ENCODE measurements around the gene ADGRL3.

ADGRL3 gene

GRCh38 chr4:61771056-61771455, 570.9 kb downstream of the ADGRL3 start:
- TF ChIP-seq CSRNP3 (CRISPR knock-in tag; IDR thresholded peaks at IDR 0.05) (no peak), ZNF8 (CRISPR knock-in tag; IDR thresholded peaks at IDR 0.05) (no peak), PATZ1 (CRISPR knock-in tag; IDR thresholded peaks at IDR 0.05; ENCODE audit: borderline replicate concordance) (no peak), ZNF70 (CRISPR knock-in tag; IDR thresholded peaks at IDR 0.05) (no peak), RARB (CRISPR knock-in tag; IDR thresholded peaks at IDR 0.05) (no peak), TCF4 (CRISPR knock-in tag; IDR thresholded peaks at IDR 0.05; ENCODE audit: borderline replicate concordance) (no peak), ZC3H10 (CRISPR knock-in tag; IDR thresholded peaks at IDR 0.05) (no peak), CREB5 (CRISPR knock-in tag; IDR thresholded peaks at IDR 0.05; ENCODE audit: low read depth) (no peak), CSDC2 (CRISPR knock-in tag; IDR thresholded peaks at IDR 0.05) (no peak), TSHZ2 (CRISPR knock-in tag; IDR thresholded peaks at IDR 0.05) (no peak), SNAI2 (CRISPR knock-in tag; IDR thresholded peaks at IDR 0.05) (no peak), ZFP3 (CRISPR knock-in tag; IDR thresholded peaks at IDR 0.05) (no peak), PPARA (CRISPR knock-in tag; IDR thresholded peaks at IDR 0.05; ENCODE audit: borderline replicate concordance) (no peak), ARNTL (CRISPR knock-in tag; IDR thresholded peaks at IDR 0.05; ENCODE audit: borderline replicate concordance, low read depth) (no peak), ZNF565 (CRISPR knock-in tag; conservative IDR thresholded peaks at IDR 0.05; ENCODE audit: low read depth) (no peak), TOX (CRISPR knock-in tag; IDR thresholded peaks at IDR 0.05; ENCODE audit: borderline replicate concordance) (no peak)

GRCh38 chr4:61772126-61772525, 572.0 kb downstream of the ADGRL3 start:
- TF ChIP-seq CSRNP3 (CRISPR knock-in tag; IDR thresholded peaks at IDR 0.05) (no peak), ZNF70 (CRISPR knock-in tag; IDR thresholded peaks at IDR 0.05) (no peak), GLIS3 (CRISPR knock-in tag; IDR thresholded peaks at IDR 0.05) (no peak), ZNF565 (CRISPR knock-in tag; conservative IDR thresholded peaks at IDR 0.05; ENCODE audit: low read depth) (no peak), SNAI2 (CRISPR knock-in tag; IDR thresholded peaks at IDR 0.05) (no peak), TSHZ2 (CRISPR knock-in tag; IDR thresholded peaks at IDR 0.05) (no peak), ZFP3 (CRISPR knock-in tag; IDR thresholded peaks at IDR 0.05) (no peak), CSDC2 (CRISPR knock-in tag; IDR thresholded peaks at IDR 0.05) (no peak), ZNF8 (CRISPR knock-in tag; IDR thresholded peaks at IDR 0.05) (no peak), RARB (CRISPR knock-in tag; IDR thresholded peaks at IDR 0.05) (no peak), OSR1 (CRISPR knock-in tag; IDR thresholded peaks at IDR 0.05) (no peak), ISL1 (CRISPR knock-in tag; IDR thresholded peaks at IDR 0.05) (no peak), ESRRG (CRISPR knock-in tag; IDR thresholded peaks at IDR 0.05) (no peak), CREB5 (CRISPR knock-in tag; IDR thresholded peaks at IDR 0.05; ENCODE audit: low read depth) (no peak), PATZ1 (CRISPR knock-in tag; IDR thresholded peaks at IDR 0.05; ENCODE audit: borderline replicate concordance) (no peak), ARNTL (CRISPR knock-in tag; IDR thresholded peaks at IDR 0.05; ENCODE audit: borderline replicate concordance, low read depth) (no peak), TOX (CRISPR knock-in tag; IDR thresholded peaks at IDR 0.05; ENCODE audit: borderline replicate concordance) (no peak), ZC3H10 (CRISPR knock-in tag; IDR thresholded peaks at IDR 0.05) (no peak)
- no peak for ATAC-seq

More at GRCh38 chr4:61771056-61771455, 570.9 kb downstream of the ADGRL3 start:
- ATAC-seq: no peak
